ENCODE data around the gene FAM162B. TPM values are rescaled to one million over a fixed set of nuclear protein-coding genes. Genes with fewer than 3 reads are reported as not detected.

Gene FAM162B
- 1 to 10 TPM; 4.9 to 8.2 (median 6.1) TPM for polyA plus RNA-seq (ENCODE audit: insufficient read length in 3 of 3)
- long read RNA-seq, donor 1: 0 reads
- long read RNA-seq, donor 2, partial matches to known transcripts: 0 of 1 reads
- long read RNA-seq, donor 2, other reads (novel, unspliced or antisense): 0 of 1 reads
- long read RNA-seq, donor 3, partial matches to known transcripts: 0 of 4 reads
- long read RNA-seq, donor 3, other reads (novel, unspliced or antisense): 0 of 4 reads
- long read RNA-seq, donor 4, partial matches to known transcripts: 0 of 3 reads
- long read RNA-seq, donor 4, other reads (novel, unspliced or antisense): 0 of 3 reads
- long read RNA-seq, donor 5: 0 reads
- long read RNA-seq, donor 6, partial matches to known transcripts: 0 of 2 reads
- long read RNA-seq, donor 6, other reads (novel, unspliced or antisense): 0 of 2 reads
- long read RNA-seq, donor 7, partial matches to known transcripts: 0 of 3 reads
- long read RNA-seq, donor 7, other reads (novel, unspliced or antisense): 0 of 3 reads
- long read RNA-seq, donor 8: 0 reads
- long read RNA-seq, donor 9, transcript FAM162B-201 (4 exons, 1,036 nt): major isoform, 6 of 6 reads
- long read RNA-seq, donor 9, partial matches to known transcripts: 0 of 6 reads
- long read RNA-seq, donor 9, other reads (novel, unspliced or antisense): 0 of 6 reads
- long read RNA-seq, donor 10, transcript FAM162B-201 (4 exons, 1,036 nt): major isoform, 5 of 12 reads
- long read RNA-seq, donor 10, partial matches to known transcripts: 7 of 12 reads
- long read RNA-seq, donor 10, other reads (novel, unspliced or antisense): 0 of 12 reads
- long read RNA-seq, donor 11, partial matches to known transcripts: 0 of 4 reads
- long read RNA-seq, donor 11, other reads (novel, unspliced or antisense): 0 of 4 reads
- long read RNA-seq, donor 12, partial matches to known transcripts: 0 of 3 reads
- long read RNA-seq, donor 12, other reads (novel, unspliced or antisense): 0 of 3 reads
- long read RNA-seq, donor 13: 0 reads
- long read RNA-seq, donor 14, transcript FAM162B-201 (4 exons, 1,036 nt): major isoform, 7 of 7 reads
- long read RNA-seq, donor 14, partial matches to known transcripts: 0 of 7 reads
- long read RNA-seq, donor 14, other reads (novel, unspliced or antisense): 0 of 7 reads
- long read RNA-seq, donor 15, partial matches to known transcripts: 0 of 2 reads
- long read RNA-seq, donor 15, other reads (novel, unspliced or antisense): 0 of 2 reads
- long read RNA-seq, donor 16, transcript FAM162B-201 (4 exons, 1,036 nt): major isoform, 9 of 9 reads
- long read RNA-seq, donor 16, partial matches to known transcripts: 0 of 9 reads
- long read RNA-seq, donor 16, other reads (novel, unspliced or antisense): 0 of 9 reads

- peak in 3 of 11 donors; percentile 15 to 24 (median 22) for DNase-seq (ENCODE audit: extremely low read depth in 1 of 11, low read depth in 9 of 11, low spot score in 4 of 11)
Measured at GRCh38 chr6:116764961-116765841, at the start of gene FAM162B. FAM162B (minus strand) TSS chr6:116765719; CDS start chr6:116765576, 143 bp downstream.

- no peak for DNase-seq (ENCODE audit: extremely low read depth in 1 of 11, low read depth in 9 of 11, low spot score in 4 of 11)
Measured at GRCh38 chr6:116812051-116812650, 46.6 kb upstream of the FAM162B start.

GRCh38 chr6:116801971-116802370 lies 36.5 kb upstream of the FAM162B start:
- no peak for DNase-seq (ENCODE audit: extremely low read depth in 1 of 11, low read depth in 9 of 11, low spot score in 4 of 11)

GRCh38 chr6:116799945-116800344 lies 34.4 kb upstream of the FAM162B start:
- no peak for DNase-seq (ENCODE audit: extremely low read depth in 1 of 11, low read depth in 9 of 11, low spot score in 4 of 11)

- DNase-seq (ENCODE audit: extremely low read depth in 1 of 11, low read depth in 9 of 11, low spot score in 4 of 11): no peak
Measured at GRCh38 chr6:116797585-116797984, 32.1 kb upstream of the FAM162B start.

GRCh38 chr6:116793224-116793623 lies 27.7 kb upstream of the FAM162B start:
- no peak for DNase-seq (ENCODE audit: extremely low read depth in 1 of 11, low read depth in 9 of 11, low spot score in 4 of 11)

- no peak for DNase-seq (ENCODE audit: extremely low read depth in 1 of 11, low read depth in 9 of 11, low spot score in 4 of 11)
Measured at GRCh38 chr6:116783852-116784251, 18.3 kb upstream of the FAM162B start.

GRCh38 chr6:116779573-116780164 lies 14.2 kb upstream of the FAM162B start:
- peak in 4 of 11 donors; percentile 15 to 41 (median 26) for DNase-seq (ENCODE audit: extremely low read depth in 1 of 11, low read depth in 9 of 11, low spot score in 4 of 11)

GRCh38 chr6:116773886-116774285 lies 8.4 kb upstream of the FAM162B start:
- DNase-seq (ENCODE audit: extremely low read depth in 1 of 11, low read depth in 9 of 11, low spot score in 4 of 11): no peak

GRCh38 chr6:116772450-116772849 lies 6.9 kb upstream of the FAM162B start:
- DNase-seq (ENCODE audit: extremely low read depth in 1 of 11, low read depth in 9 of 11, low spot score in 4 of 11): no peak

- DNase-seq (ENCODE audit: extremely low read depth in 1 of 11, low read depth in 9 of 11, low spot score in 4 of 11): no peak
Measured at GRCh38 chr6:116767715-116768114, 2.2 kb upstream of the FAM162B start.

GRCh38 chr6:116766506-116767176 lies 1.1 kb upstream of the FAM162B start:
- DNase-seq (ENCODE audit: extremely low read depth in 1 of 11, low read depth in 9 of 11, low spot score in 4 of 11): no peak

- no peak for DNase-seq (ENCODE audit: extremely low read depth in 1 of 11, low read depth in 9 of 11, low spot score in 4 of 11)
Measured at GRCh38 chr6:116764629-116764960, 924 bp downstream of the FAM162B start.

GRCh38 chr6:116763906-116764628 lies 1.5 kb downstream of the FAM162B start:
- no peak for DNase-seq (ENCODE audit: extremely low read depth in 1 of 11, low read depth in 9 of 11, low spot score in 4 of 11)

GRCh38 chr6:116763048-116763447 lies 2.5 kb downstream of the FAM162B start:
- DNase-seq (ENCODE audit: extremely low read depth in 1 of 11, low read depth in 9 of 11, low spot score in 4 of 11): no peak

- DNase-seq (ENCODE audit: extremely low read depth in 1 of 11, low read depth in 9 of 11, low spot score in 4 of 11): no peak
Measured at GRCh38 chr6:116762235-116762634, 3.3 kb downstream of the FAM162B start.
